Endothelial cell of umbilical vein (primary cell): ENCODE results near the gene IL17RD. TPM values are rescaled to one million over a fixed set of nuclear protein-coding genes. Genes with fewer than 3 reads are reported as not detected.

Experiments used
- BruUV-seq: library from RNA; stranded (reverse); fragments of 400-500 nt; replicated peaks from 2 replicates; lab custom pipeline; 2021; lab: Mats Ljungman, UMichigan
- CTCF ChIA-PET: fragments of 300-600, 350-600 bp; sonication (Branson Sonifier 250); formaldehyde crosslinking; loops from one replicate; lab custom pipeline; 2021; ENCODE audit warnings: antibody characterized with exemption, inconsistent platforms; lab: Charles Lee
- POLR2A ChIA-PET: fragments of 300-600, 350-600 bp; sonication (Branson Sonifier 250); formaldehyde crosslinking; loops from one replicate; lab custom pipeline; 2021; ENCODE audit warnings: antibody characterized with exemption, inconsistent platforms; lab: Charles Lee
- DNase-seq: peaks from one replicate; pipeline ENCODE4 v3.0.0-alpha.2; 2011; ENCODE audit warnings: low read depth, low spot score
- FAIRE-seq: peaks from 2 replicates; lab custom pipeline; 2011; peaks lifted over from hg19 to GRCh38; lab: Jason Lieb, UNC
- H2AFZ ChIP-seq: 2 replicates; pipeline ENCODE4 v1.6.0; 2012; ENCODE audit warnings: low read depth, low read length, control low read depth, inconsistent platforms
- H3K27ac ChIP-seq: 2 replicates; pipeline ENCODE4 v1.5.1; 2011; ENCODE audit warnings: low read depth, mild to moderate bottlenecking, control low read depth, low read length, moderate library complexity; ENCODE audit not compliant: insufficient read depth
- H3K27me3 ChIP-seq, 2 experiments: 2 replicates each; pipeline versions ENCODE4 v1.6.0 to v1.6.1; 2011; ENCODE audit warnings: low read length in 2 of 2, mixed read lengths in 1 of 2; ENCODE audit not compliant: control insufficient read depth in 2 of 2, insufficient read depth in 2 of 2
- H3K36me3 ChIP-seq, 2 experiments: 2 replicates in 1 of 2; 3 replicates in 1 of 2; pipeline ENCODE4 v1.5.1; 2011; ENCODE audit warnings: low read length in 2 of 2, mild to moderate bottlenecking in 1 of 2, moderate library complexity in 1 of 2; ENCODE audit not compliant: control insufficient read depth in 2 of 2, insufficient read depth in 2 of 2; ENCODE audit errors: extremely low read depth in 1 of 2
- H3K4me1 ChIP-seq: 3 replicates; pipeline ENCODE4 v1.5.1; 2011; ENCODE audit warnings: mild to moderate bottlenecking, low read length; ENCODE audit not compliant: control insufficient read depth, insufficient read depth; ENCODE audit errors: extremely low read depth
- H3K4me2 ChIP-seq: 2 replicates; pipeline ENCODE4 v1.6.1; 2011; ENCODE audit warnings: low read length, control low read depth, mixed read lengths; ENCODE audit not compliant: insufficient read depth
- H3K4me3 ChIP-seq, 3 experiments: fragments of 200-600 bp in 1 of 3; sonication (generic), shearing (Covaris generic) in 1 of 3; replicated peaks in 1 of 3; 2 replicates each; pipeline ENCODE4 v1.5.1; 2011 to 2016; ENCODE audit warnings: control low read depth in 3 of 3, low read length in 3 of 3, mild to moderate bottlenecking in 2 of 3, inconsistent platforms in 1 of 3, low read depth in 1 of 3, moderate library complexity in 1 of 3; ENCODE audit not compliant: insufficient read depth in 1 of 3
- H3K79me2 ChIP-seq: 2 replicates; pipeline ENCODE4 v1.6.0; 2012; ENCODE audit warnings: low read length, inconsistent platforms; ENCODE audit not compliant: control insufficient read depth, insufficient read depth
- H3K9ac ChIP-seq: replicated peaks from 2 replicates; pipeline ENCODE3; 2011; ENCODE audit warnings: low read length, control low read depth; ENCODE audit not compliant: insufficient read depth; ENCODE audit errors: extremely low read depth
- H3K9me1 ChIP-seq: replicated peaks from 3 replicates; pipeline ENCODE4 v1.6.0; 2011; ENCODE audit warnings: mild to moderate bottlenecking, low read length; ENCODE audit not compliant: control insufficient read depth, insufficient read depth; ENCODE audit errors: extremely low read depth
- H3K9me3 ChIP-seq: replicated peaks from 2 replicates; pipeline ENCODE4 v1.5.1; 2012; ENCODE audit warnings: low read length, inconsistent platforms; ENCODE audit not compliant: control insufficient read depth, insufficient read depth
- H4K20me1 ChIP-seq: replicated peaks from 2 replicates; pipeline ENCODE3; 2011; ENCODE audit warnings: mild to moderate bottlenecking, low read length; ENCODE audit not compliant: control insufficient read depth, insufficient read depth; ENCODE audit errors: extremely low read depth
- CTCF ChIP-seq, 2 donors: IDR thresholded peaks; 1 replicate in 1 of 2; 2 replicates in 1 of 2; pipeline ENCODE4 v1.5.1; 2011; ENCODE audit warnings: low read length in 2 of 2, mild to moderate bottlenecking in 2 of 2, moderate library complexity in 2 of 2, control low read depth in 1 of 2, inconsistent platforms in 1 of 2, low read depth in 1 of 2; ENCODE audit not compliant: insufficient read depth in 1 of 2; ENCODE audit errors: extremely low read depth in 1 of 2
- EZH2 ChIP-seq: IDR thresholded peaks from 2 replicates; pipeline ENCODE4 v1.6.1; 2012; ENCODE audit warnings: borderline replicate concordance, low read depth, mild to moderate bottlenecking, moderate library complexity, low read length, inconsistent platforms; ENCODE audit not compliant: severe bottlenecking
- FOS ChIP-seq: IDR thresholded peaks from 2 replicates; pipeline ENCODE4 v1.6.1; 2011; ENCODE audit warnings: mild to moderate bottlenecking, low read length, moderate library complexity, borderline replicate concordance; ENCODE audit not compliant: insufficient read depth
- GATA2 ChIP-seq: IDR thresholded peaks from 2 replicates; pipeline ENCODE4 v1.7.0; 2011; ENCODE audit warnings: low read depth, mild to moderate bottlenecking, moderate library complexity, mixed read lengths, low read length; ENCODE audit not compliant: insufficient read length, insufficient read depth
- JUN ChIP-seq: IDR thresholded peaks from 2 replicates; pipeline ENCODE4 v1.6.1; 2011; ENCODE audit warnings: borderline replicate concordance, low read depth; ENCODE audit not compliant: insufficient read length, insufficient read depth
- MAX ChIP-seq: IDR thresholded peaks from 2 replicates; pipeline ENCODE4 v1.6.1; 2011; ENCODE audit not compliant: insufficient read depth, insufficient read length
- MYC ChIP-seq: IDR thresholded peaks from one replicate; pipeline ENCODE4 v1.6.1; 2011; ENCODE audit warnings: mild to moderate bottlenecking, low read depth, low read length
- POLR2A ChIP-seq: IDR thresholded peaks from 2 replicates; pipeline ENCODE4 v1.6.1; 2012; ENCODE audit warnings: low read depth, mild to moderate bottlenecking, control low read depth, low read length
- POLR2AphosphoS5 ChIP-seq: IDR thresholded peaks from 2 replicates; pipeline ENCODE4 v1.6.1; 2012; ENCODE audit warnings: low read depth, mild to moderate bottlenecking, control low read depth, low read length, moderate library complexity; ENCODE audit not compliant: insufficient read depth
- dilution Hi-C: fragments of 300-500 bp; cut with MboI; formaldehyde crosslinking; loops from one replicate; pipeline ENCODE4 v1.15.0; 2019; ENCODE audit warnings: low sequenced_read_pairs; ENCODE audit not compliant: extremely low pct_ligation_motif_present
- intact Hi-C: fragments of 100-400 bp; cut with micrococcal nuclease; formaldehyde crosslinking; loops from one replicate; pipeline ENCODE4 v1.10.0; 2022
- polyA plus RNA-seq, 4 experiments: library from polyadenylated mRNA; depleted of rRNA in 3 of 4; stranded (reverse) in 3 of 4; unstranded in 1 of 4; fragments of >200 nt; gene quantifications; 2 replicates each; pipeline versions ENCODE4 v1.2.1 to v1.2.3, GENCODE V29; 2011 to 2012; ENCODE audit warnings: missing spikeins in 1 of 4
- total RNA-seq: library from RNA; stranded (reverse); gene quantifications from 2 replicates; pipeline ENCODE4 v1.2.3, GENCODE V29; 2021

Gene IL17RD
- total and polyA plus RNA-seq, 2 donors (not counting 3 experiments of a cell fraction or from before 2014, with no cell fraction given) = 0.36 to 0.93 TPM

GRCh38 chr3:57192028-57192427 is 26.9 kb upstream of the IL17RD start:
- TF ChIP-seq GATA2 (no peak), FOS (no peak), POLR2AphosphoS5 (no peak), JUN (no peak), EZH2 (no peak), CTCF (IDR thresholded peaks at IDR 0.05; ENCODE audit: extremely low read depth in 1 of 2, insufficient read depth in 1 of 2, low read depth in 1 of 2, low read length in 2 of 2) (no peak), MAX (no peak), MYC (no peak), POLR2A (no peak)
- intact Hi-C loops (no loop called here), dilution Hi-C loops (no loop called here)
- no peaks in the 10 kb centered on the region for H3K9me1 ChIP-seq
- DNase-seq (no peak), FAIRE-seq (no peak)
- H3K9ac ChIP-seq = no peak overlapping the region
- H3K36me3 ChIP-seq = no peaks in the 10 kb centered on the region
- H3K9me3 ChIP-seq = no peaks in the 10 kb centered on the region
- peaks cover 6% of the 10 kb centered on the region for H3K4me1 ChIP-seq
- no peaks in the 10 kb centered on the region for H3K79me2 ChIP-seq
- no TSS peak for BruUV-seq
- ChIA-PET CTCF (interaction anchor here (1.2 kb wide), 1 partner anchor 205 kb away, joined by 3 read pairs; no protein-coding TSS in a partner anchor), POLR2A (no interaction called here)
- H2AFZ ChIP-seq = no peak overlapping the region
- H3K4me2 ChIP-seq = no peak overlapping the region
- no peak overlapping the region for H3K4me3 ChIP-seq
- H3K27ac ChIP-seq = no peak overlapping the region
- H3K27me3 ChIP-seq = peaks cover 2 to 3% of the 10 kb centered on the region in 2 experiments
- no peaks in the 10 kb centered on the region for H4K20me1 ChIP-seq
